Mucosa of descending colon (tissue), 3 donors: ENCODE results near the gene ANO6. TPM values are rescaled to one million over a fixed set of nuclear protein-coding genes. Genes with fewer than 3 reads are reported as not detected.
A peak's percentile ranks its signal among the peaks of the same experiment; 100 is the strongest.

Experiments
- ATAC-seq: fragments of 200-7000 bp; cut with Tn5 transposase; one replicate; pipeline ENCODE4 v1.9.1; 2020; ENCODE audit warnings: mild to moderate bottlenecking, moderate library complexity
- DNase-seq, 3 donors: peaks; one replicate each; pipeline ENCODE4 v3.0.0-alpha.2; 2020
- H3K36me3 ChIP-seq: fragments of 200-600 bp; one replicate; pipeline ENCODE4 v1.8.0; 2021; ENCODE audit warnings: low read depth, mild to moderate bottlenecking
- H3K4me1 ChIP-seq: fragments of 200-600 bp; one replicate; pipeline ENCODE4 v1.8.0; 2021; ENCODE audit warnings: low read depth, mild to moderate bottlenecking
- H3K4me3 ChIP-seq: fragments of 200-600 bp; one replicate; pipeline ENCODE4 v1.8.0; 2021; ENCODE audit warnings: mild to moderate bottlenecking
- H3K9me3 ChIP-seq: fragments of 200-600 bp; one replicate; pipeline ENCODE4 v1.8.0; 2021; ENCODE audit warnings: mild to moderate bottlenecking
- CTCF ChIP-seq: fragments of 200-600 bp; IDR thresholded peaks from one replicate; pipeline ENCODE4 v1.8.0; 2022; ENCODE audit warnings: antibody characterized with exemption, mild to moderate bottlenecking
- intact Hi-C, 2 donors: fragments of 100-400 bp; cut with DNase I in 1 of 2; cut with micrococcal nuclease in 1 of 2; formaldehyde crosslinking; loops; one replicate each; pipeline versions ENCODE4 v1.11.0 to v1.11.1; 2022; cut with DNase I, micrococcal nuclease
- total RNA-seq, 3 donors: library from RNA; stranded (reverse); fragmentation: NEBNext Ultra II Directional in 2 of 3; extraction: Animal tissue kit (Norgen Biotek cat#: 25700) in 2 of 3; gene quantifications; one replicate each; pipeline versions ENCODE4 v1.2.1 to v1.2.4, GENCODE V29; 2021 to 2023
- donor health status: DM: no; HTN: no; CAD: no; lungs with moderate emphysema.
- donor health status: DM: no; HTN: no; CAD: no.
- donor health status: DM: no; HTN: yes; CAD: no.

ANO6 gene
- total RNA-seq, 3 donors from 2014 or later: 7.8 to 65.8 (median 15.2) TPM

- H3K4me3 ChIP-seq: no peak overlapping the region
- DNase-seq: no peak
- intact Hi-C loops: no loop called here
- no peaks in the 10 kb centered on the region for H3K36me3 ChIP-seq
- H3K9me3 ChIP-seq: no peaks in the 10 kb centered on the region
- no peak for TF ChIP-seq CTCF
- no peaks in the 10 kb centered on the region for H3K4me1 ChIP-seq
- ATAC-seq: no peak
Observed at GRCh38 chr12:45355730-45356129, 139.8 kb downstream of the ANO6 start.

GRCh38 chr12:45356822-45357538 lies 141.1 kb downstream of the ANO6 start:
- Histone ChIP-seq H3K36me3 (no peaks in the 10 kb centered on the region), H3K4me3 (no peak overlapping the region), H3K9me3 (peaks cover 3% of the 10 kb centered on the region), H3K4me1 (no peaks in the 10 kb centered on the region)
- ATAC-seq (no peak), DNase-seq (no peak)
- intact Hi-C loops: no loop called here
- TF ChIP-seq CTCF: no peak

- Histone ChIP-seq H3K9me3 (peaks cover 10% of the 10 kb centered on the region), H3K36me3 (no peaks in the 10 kb centered on the region), H3K4me3 (no peak overlapping the region), H3K4me1 (no peaks in the 10 kb centered on the region)
- intact Hi-C loops: no loop called here
- DNase-seq: peak in 1 of 3 donors; percentile 6
- ATAC-seq: no peak
- TF ChIP-seq CTCF: no peak
Observed at GRCh38 chr12:45357539-45358417, 141.9 kb downstream of the ANO6 start.

GRCh38 chr12:45362291-45362690 lies 146.4 kb downstream of the ANO6 start:
- DNase-seq (no peak), ATAC-seq (no peak)
- no peaks in the 10 kb centered on the region for H3K4me1 ChIP-seq
- H3K36me3 ChIP-seq: no peaks in the 10 kb centered on the region
- intact Hi-C loops: no loop called here
- H3K9me3 ChIP-seq: peaks cover 32% of the 10 kb centered on the region
- no peak for TF ChIP-seq CTCF
- H3K4me3 ChIP-seq: no peak overlapping the region

- DNase-seq: no peak
- Histone ChIP-seq H3K9me3 (peaks cover 32% of the 10 kb centered on the region), H3K4me1 (no peaks in the 10 kb centered on the region), H3K36me3 (no peaks in the 10 kb centered on the region), H3K4me3 (no peak overlapping the region)
- TF ChIP-seq CTCF: no peak
- no peak for ATAC-seq
- intact Hi-C loops: no loop called here
Observed at GRCh38 chr12:45363903-45364302, 148.0 kb downstream of the ANO6 start.
